Breast epithelium (tissue), 4 donors: Measurements from ENCODE around the gene ANKRD34B. TPM values are rescaled to one million over a fixed set of nuclear protein-coding genes. Genes with fewer than 3 reads are reported as not detected.

Experiments
- DNase-seq, 2 donors: peaks; one replicate each; pipeline ENCODE4 v3.0.0-alpha.2; 2019; ENCODE audit warnings: low spot score in 2 of 2
- H3K27ac ChIP-seq, 2 donors: fragments of 200-600 bp; sonication (generic) in 1 of 2; one replicate each; pipeline ENCODE4 v1.5.1; 2016 to 2019; ENCODE audit warnings: mild to moderate bottlenecking in 1 of 2
- H3K27me3 ChIP-seq, 2 donors: fragments of 200-600 bp; sonication (generic) in 1 of 2; one replicate each; pipeline versions ENCODE4 v1.5.1 to v1.6.0; 2017 to 2019; ENCODE audit warnings: control low read depth in 1 of 2, mild to moderate bottlenecking in 1 of 2
- H3K36me3 ChIP-seq: fragments of 200-600 bp; one replicate; pipeline ENCODE4 v1.5.1; 2019
- H3K4me1 ChIP-seq, 2 donors: fragments of 200-600 bp; sonication (generic); one replicate each; pipeline ENCODE4 v1.5.1; 2016 to 2019; ENCODE audit warnings: control low read depth in 1 of 2
- H3K4me3 ChIP-seq, 3 donors: fragments of 200-600 bp; sonication (generic); 1 replicate in 2 of 3; 2 replicates in 1 of 3; pipeline ENCODE4 v1.5.1; 2016 to 2019; ENCODE audit warnings: mild to moderate bottlenecking in 3 of 3, moderate library complexity in 2 of 3
- H3K9me3 ChIP-seq, 2 donors: fragments of 200-600 bp; sonication (generic) in 1 of 2; one replicate each; pipeline ENCODE4 v1.5.1; 2016 to 2019; ENCODE audit warnings: control low read depth in 1 of 2
- POLR2A ChIP-seq: fragments of 450-650 bp; IDR thresholded peaks from one replicate; pipeline ENCODE4 v1.6.1; 2016; ENCODE audit warnings: antibody characterized with exemption, mild to moderate bottlenecking, moderate library complexity
- POLR2AphosphoS5 ChIP-seq, 3 donors: sonication (generic); formaldehyde crosslinking; IDR thresholded peaks; one replicate each; pipeline ENCODE4 v1.6.1; 2017; ENCODE audit warnings: antibody characterized with exemption in 3 of 3
- intact Hi-C: fragments of 100-400 bp; cut with DNase I; formaldehyde crosslinking; loops from one replicate; pipeline ENCODE4 v1.15.1; 2023; ENCODE audit warnings: low total_unique reads
- total RNA-seq, 3 donors: library from RNA; depleted of rRNA; stranded (reverse); fragments of >200 nt; gene quantifications; one replicate each; pipeline ENCODE4 v1.1.0, GENCODE V29; 2016
- TF ChIP-seq, protein P1 (sequence below), 3 donors: fragments of 450-650 bp; IDR thresholded peaks; one replicate each; pipeline ENCODE4 v1.5.1; 2016 to 2017; ENCODE audit warnings: antibody characterized with exemption in 3 of 3, mild to moderate bottlenecking in 3 of 3, moderate library complexity in 3 of 3

The ANKRD34B gene
- total RNA-seq, 3 donors from 2014 or later = not detected

DNA sequence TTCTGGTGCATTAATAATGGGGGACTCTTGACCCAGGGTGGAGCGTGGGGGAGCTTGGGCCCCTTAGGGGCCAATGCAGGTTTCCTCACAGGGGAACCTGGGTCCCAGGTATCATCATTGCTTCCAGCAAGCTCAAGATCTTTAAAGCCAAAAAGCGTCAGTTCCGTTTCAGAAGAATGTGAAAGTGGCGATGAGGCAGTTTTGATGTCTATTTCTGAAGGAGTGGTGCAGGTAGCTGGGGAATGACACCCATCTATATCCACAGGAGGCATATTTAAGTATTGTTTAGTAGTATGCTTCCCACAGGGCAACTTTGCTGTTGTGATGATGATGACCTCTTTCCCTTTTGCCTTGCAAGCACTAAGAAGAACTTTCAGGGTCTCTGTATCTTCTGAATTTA, 10.8 kb downstream of the ANKRD34B start:
- no peak for TF ChIP-seq POLR2A
- no peak for TF ChIP-seq POLR2AphosphoS5 (IDR thresholded peaks at IDR 0.05)
- TF ChIP-seq, protein P1, sequence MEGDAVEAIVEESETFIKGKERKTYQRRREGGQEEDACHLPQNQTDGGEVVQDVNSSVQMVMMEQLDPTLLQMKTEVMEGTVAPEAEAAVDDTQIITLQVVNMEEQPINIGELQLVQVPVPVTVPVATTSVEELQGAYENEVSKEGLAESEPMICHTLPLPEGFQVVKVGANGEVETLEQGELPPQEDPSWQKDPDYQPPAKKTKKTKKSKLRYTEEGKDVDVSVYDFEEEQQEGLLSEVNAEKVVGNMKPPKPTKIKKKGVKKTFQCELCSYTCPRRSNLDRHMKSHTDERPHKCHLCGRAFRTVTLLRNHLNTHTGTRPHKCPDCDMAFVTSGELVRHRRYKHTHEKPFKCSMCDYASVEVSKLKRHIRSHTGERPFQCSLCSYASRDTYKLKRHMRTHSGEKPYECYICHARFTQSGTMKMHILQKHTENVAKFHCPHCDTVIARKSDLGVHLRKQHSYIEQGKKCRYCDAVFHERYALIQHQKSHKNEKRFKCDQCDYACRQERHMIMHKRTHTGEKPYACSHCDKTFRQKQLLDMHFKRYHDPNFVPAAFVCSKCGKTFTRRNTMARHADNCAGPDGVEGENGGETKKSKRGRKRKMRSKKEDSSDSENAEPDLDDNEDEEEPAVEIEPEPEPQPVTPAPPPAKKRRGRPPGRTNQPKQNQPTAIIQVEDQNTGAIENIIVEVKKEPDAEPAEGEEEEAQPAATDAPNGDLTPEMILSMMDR (IDR thresholded peaks at IDR 0.05) = no peak
- H3K36me3 ChIP-seq = no peaks in the 10 kb centered on the region
- peaks cover 0 to 8% of the 10 kb centered on the region in 2 donors for H3K27me3 ChIP-seq
- no peaks in the 10 kb centered on the region for H3K4me1 ChIP-seq
- no peak overlapping the region for H3K27ac ChIP-seq
- no peaks in the 10 kb centered on the region for H3K9me3 ChIP-seq
- no peak for DNase-seq
- intact Hi-C loops = no loop called here
- H3K4me3 ChIP-seq = no peak overlapping the region

DNA sequence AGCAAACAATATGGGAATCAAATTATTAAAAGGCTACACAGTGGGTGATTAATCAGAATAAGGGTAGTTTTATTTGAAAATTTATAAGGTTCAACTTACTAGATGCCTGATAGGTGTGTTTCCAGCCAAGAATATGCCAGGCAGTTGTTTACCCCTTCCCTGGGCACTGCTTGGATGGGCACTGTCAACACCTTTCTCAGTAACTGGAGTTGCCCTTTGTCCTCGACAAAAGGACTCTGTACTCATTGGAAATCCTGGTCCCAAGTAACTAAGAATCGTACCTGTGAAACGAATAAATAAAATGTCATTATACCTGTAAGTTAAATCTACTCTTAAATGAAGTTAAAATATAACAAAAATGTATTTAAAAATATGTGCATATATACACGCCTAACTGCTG, 15.0 kb downstream of the ANKRD34B start:
- intact Hi-C loops = no loop called here
- Histone ChIP-seq H3K9me3 (no peaks in the 10 kb centered on the region), H3K36me3 (no peaks in the 10 kb centered on the region), H3K27ac (no peak overlapping the region), H3K4me3 (no peak overlapping the region), H3K27me3 (peaks cover 0 to 8% of the 10 kb centered on the region in 2 donors), H3K4me1 (no peaks in the 10 kb centered on the region)
- DNase-seq = no peak
- TF ChIP-seq POLR2A = no peak
- TF ChIP-seq, protein P1 (IDR thresholded peaks at IDR 0.05) = no peak
- no peak for TF ChIP-seq POLR2AphosphoS5 (IDR thresholded peaks at IDR 0.05)

DNA sequence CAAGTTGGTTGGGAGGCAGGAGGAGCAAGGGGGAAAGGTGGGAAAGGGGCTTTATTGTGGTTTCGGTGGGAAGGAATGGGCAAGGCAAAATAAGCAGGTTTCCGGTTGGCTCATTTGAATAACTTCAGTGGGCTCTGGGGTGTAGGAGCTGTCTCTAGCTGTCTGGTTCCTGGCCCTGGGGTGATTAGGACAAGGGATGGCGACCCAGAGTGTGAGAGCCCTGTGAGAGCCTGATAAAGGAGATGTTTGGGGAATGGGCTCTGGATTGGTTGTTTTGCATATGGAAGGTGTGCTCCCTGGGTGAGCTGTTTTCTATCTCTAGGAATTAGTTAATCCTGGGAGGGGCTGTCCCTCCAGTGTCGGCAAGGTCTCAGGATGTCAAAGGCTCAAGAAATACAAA, 15.4 kb downstream of the ANKRD34B start:
- Histone ChIP-seq H3K27ac (no peak overlapping the region), H3K4me1 (no peaks in the 10 kb centered on the region), H3K9me3 (no peaks in the 10 kb centered on the region), H3K36me3 (no peaks in the 10 kb centered on the region), H3K27me3 (peaks cover 0 to 6% of the 10 kb centered on the region in 2 donors), H3K4me3 (no peak overlapping the region)
- TF ChIP-seq POLR2A = no peak
- TF ChIP-seq POLR2AphosphoS5 (IDR thresholded peaks at IDR 0.05) = no peak
- TF ChIP-seq, protein P1 (IDR thresholded peaks at IDR 0.05) = no peak
- intact Hi-C loops = no loop called here
- DNase-seq = no peak

DNA sequence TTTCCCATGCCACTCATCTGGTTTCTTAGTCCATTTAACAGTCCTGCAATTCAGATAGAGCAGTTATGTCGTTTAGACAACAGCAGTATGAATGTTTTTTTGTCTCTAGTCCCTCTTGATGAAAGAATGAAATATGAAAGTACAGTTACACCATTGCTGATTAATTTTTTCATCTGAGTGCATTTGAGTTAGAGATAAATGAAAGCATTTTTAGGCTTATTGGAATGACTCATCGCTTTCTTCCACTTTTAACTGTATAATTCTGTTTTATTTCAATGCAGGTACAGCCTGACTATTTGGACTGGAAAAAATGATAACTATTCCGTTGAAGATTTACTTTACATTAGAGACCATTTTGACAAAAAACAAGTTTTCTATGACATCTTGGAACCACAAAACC, 28.7 kb downstream of the ANKRD34B start:
- Histone ChIP-seq H3K4me3 (no peak overlapping the region), H3K27me3 (no peaks in the 10 kb centered on the region), H3K36me3 (no peaks in the 10 kb centered on the region), H3K4me1 (no peaks in the 10 kb centered on the region), H3K27ac (no peak overlapping the region), H3K9me3 (no peaks in the 10 kb centered on the region)
- DNase-seq = no peak
- TF ChIP-seq, protein P1 (IDR thresholded peaks at IDR 0.05) = no peak
- TF ChIP-seq POLR2AphosphoS5 (IDR thresholded peaks at IDR 0.05) (no peak), POLR2A (no peak)
- intact Hi-C loops = no loop called here

DNA sequence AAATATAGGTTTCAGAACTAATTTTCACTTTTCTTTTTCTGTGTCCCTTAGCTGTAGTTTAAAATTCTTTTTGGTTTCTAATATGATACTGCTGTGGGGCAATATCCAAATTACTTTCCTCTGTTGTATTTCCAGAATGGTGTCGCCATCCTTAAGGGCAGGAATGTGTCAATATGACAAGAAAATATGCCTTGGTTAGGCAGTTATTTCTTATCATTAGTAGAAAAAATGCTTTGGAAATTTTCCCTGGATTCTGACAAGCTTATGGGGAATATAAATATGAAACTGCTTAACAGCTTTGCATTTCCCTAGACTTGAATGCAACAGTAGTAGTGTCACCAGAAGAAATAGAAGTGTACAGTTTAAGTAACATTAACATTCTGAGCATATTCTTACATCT, 29.4 kb downstream of the ANKRD34B start:
- H3K36me3 ChIP-seq = no peaks in the 10 kb centered on the region
- H3K4me3 ChIP-seq = no peak overlapping the region
- H3K27me3 ChIP-seq = no peaks in the 10 kb centered on the region
- intact Hi-C loops = no loop called here
- no peak overlapping the region for H3K27ac ChIP-seq
- no peaks in the 10 kb centered on the region for H3K4me1 ChIP-seq
- TF ChIP-seq, protein P1 (IDR thresholded peaks at IDR 0.05) = no peak
- TF ChIP-seq POLR2AphosphoS5 (IDR thresholded peaks at IDR 0.05) (no peak), POLR2A (no peak)
- no peak for DNase-seq
- H3K9me3 ChIP-seq = no peaks in the 10 kb centered on the region
